ENCODE results near the gene LTBP3.

LTBP3 gene

DNA sequence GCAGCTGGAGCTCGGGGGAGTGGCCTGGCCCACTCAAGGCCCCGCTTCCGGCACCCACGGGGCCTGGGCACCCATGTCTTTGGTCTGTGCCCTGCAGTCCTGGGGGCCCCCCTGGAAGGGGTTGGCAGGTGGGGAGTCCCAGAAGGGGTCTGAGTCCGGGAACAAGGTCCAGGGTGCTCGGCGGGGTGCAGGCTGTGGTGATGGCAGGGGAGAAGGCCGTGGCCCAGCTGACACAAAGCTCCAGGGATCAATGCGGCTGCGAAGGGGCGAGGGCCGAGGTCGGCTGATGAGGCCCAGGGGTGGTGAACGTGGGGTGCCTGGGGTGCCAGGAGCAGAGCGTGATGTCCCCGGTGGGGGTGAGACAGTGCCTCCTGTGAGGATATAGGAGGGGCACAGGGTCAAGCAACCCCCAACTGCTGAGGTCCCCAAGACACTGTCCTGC lies 40.1 kb upstream of the LTBP3 start:
- H3K79me1 ChIP-seq (ENCODE audit: low read length), result no peaks in the 10 kb centered on the region
- H3K79me2 ChIP-seq (ENCODE audit: control insufficient read depth, insufficient read depth, low read length), result no peaks in the 10 kb centered on the region
- H3K4me1 ChIP-seq (ENCODE audit: control insufficient read depth, low read depth, low read length), result no peaks in the 10 kb centered on the region
- no CpG with 5 or more reads among the region's 16 CpGs for WGBS (ENCODE audit: extremely low coverage, insufficient coverage, low lambda C conversion rate)
- no peak overlapping the region for H3K18ac ChIP-seq (ENCODE audit: low read length)
- no peak overlapping the region for H2BK120ac ChIP-seq (ENCODE audit: low read depth, low read length)
- no peak overlapping the region for H4K8ac ChIP-seq (ENCODE audit: low read depth, low read length)
- no peaks in the 10 kb centered on the region for H3K27me3 ChIP-seq (ENCODE audit: insufficient read depth, low read length, poor library complexity)
- DNase-seq, result no peak
- H2BK15ac ChIP-seq (replicated peaks; ENCODE audit: low read depth), result no peak overlapping the region
- no peak overlapping the region for H3K23ac ChIP-seq (ENCODE audit: low read length)
- H3K27ac ChIP-seq (ENCODE audit: low read depth, low read length), result no peak overlapping the region
- H3K36me3 ChIP-seq (ENCODE audit: control insufficient read depth, insufficient read depth, low read length), result no peaks in the 10 kb centered on the region
- H4K5ac ChIP-seq (ENCODE audit: low read length), result no peak overlapping the region
- H3K9ac ChIP-seq (ENCODE audit: low read length), result no peak overlapping the region
- H3K4me2 ChIP-seq (ENCODE audit: low read length), result no peak overlapping the region
- H3K56ac ChIP-seq (ENCODE audit: low read length), result no peak overlapping the region
- no peak overlapping the region for H2BK5ac ChIP-seq (ENCODE audit: low read length)
- no peak overlapping the region for H3K4ac ChIP-seq (ENCODE audit: low read depth, low read length)
- no peak overlapping the region for H3K4me3 ChIP-seq (ENCODE audit: low read length)
- no peak overlapping the region for H2AK5ac ChIP-seq (ENCODE audit: low read length)

DNA sequence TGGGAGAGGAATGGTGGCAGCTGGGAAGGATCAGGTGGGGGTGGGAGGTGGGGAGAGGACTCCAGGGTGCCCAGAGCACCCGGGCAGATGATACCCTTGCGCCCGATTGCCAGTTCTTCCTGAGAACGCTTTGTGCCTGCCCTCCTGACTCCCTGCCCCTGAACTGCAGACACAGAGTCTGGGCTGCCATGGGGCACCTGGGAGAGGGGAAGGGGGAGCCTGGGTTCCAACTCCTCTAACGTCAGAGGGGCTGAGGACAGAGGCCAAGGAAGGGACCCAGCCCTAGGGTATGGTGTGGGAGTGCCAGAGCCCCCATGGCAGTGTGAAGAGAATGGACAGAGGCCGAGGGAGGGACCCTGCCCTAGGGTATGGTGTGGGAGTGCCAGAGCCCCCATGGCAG lies 38.4 kb upstream of the LTBP3 start:
- H3K56ac ChIP-seq (ENCODE audit: low read length), result no peak overlapping the region
- peaks cover 4% of the 10 kb centered on the region for H3K27me3 ChIP-seq (ENCODE audit: insufficient read depth, low read length, poor library complexity)
- H3K27ac ChIP-seq (ENCODE audit: low read depth, low read length), result no peak overlapping the region
- no peaks in the 10 kb centered on the region for H3K79me1 ChIP-seq (ENCODE audit: low read length)
- H3K4me2 ChIP-seq (ENCODE audit: low read length), result no peak overlapping the region
- no peak overlapping the region for H2BK120ac ChIP-seq (ENCODE audit: low read depth, low read length)
- H3K23ac ChIP-seq (ENCODE audit: low read length), result no peak overlapping the region
- H3K36me3 ChIP-seq (ENCODE audit: control insufficient read depth, insufficient read depth, low read length), result no peaks in the 10 kb centered on the region
- H3K18ac ChIP-seq (ENCODE audit: low read length), result no peak overlapping the region
- no peaks in the 10 kb centered on the region for H3K4me1 ChIP-seq (ENCODE audit: control insufficient read depth, low read depth, low read length)
- H3K4me3 ChIP-seq (ENCODE audit: low read length), result no peak overlapping the region
- H3K79me2 ChIP-seq (ENCODE audit: control insufficient read depth, insufficient read depth, low read length), result no peaks in the 10 kb centered on the region
- H4K5ac ChIP-seq (ENCODE audit: low read length), result no peak overlapping the region
- WGBS (ENCODE audit: extremely low coverage, insufficient coverage, low lambda C conversion rate), result no CpG with 5 or more reads among the region's 6 CpGs
- DNase-seq, result no peak
- no peak overlapping the region for H3K9ac ChIP-seq (ENCODE audit: low read length)
- no peak overlapping the region for H4K8ac ChIP-seq (ENCODE audit: low read depth, low read length)
- H2AK5ac ChIP-seq (ENCODE audit: low read length), result no peak overlapping the region
- no peak overlapping the region for H3K4ac ChIP-seq (ENCODE audit: low read depth, low read length)
- no peak overlapping the region for H2BK5ac ChIP-seq (ENCODE audit: low read length)
- H2BK15ac ChIP-seq (replicated peaks; ENCODE audit: low read depth), result no peak overlapping the region

DNA sequence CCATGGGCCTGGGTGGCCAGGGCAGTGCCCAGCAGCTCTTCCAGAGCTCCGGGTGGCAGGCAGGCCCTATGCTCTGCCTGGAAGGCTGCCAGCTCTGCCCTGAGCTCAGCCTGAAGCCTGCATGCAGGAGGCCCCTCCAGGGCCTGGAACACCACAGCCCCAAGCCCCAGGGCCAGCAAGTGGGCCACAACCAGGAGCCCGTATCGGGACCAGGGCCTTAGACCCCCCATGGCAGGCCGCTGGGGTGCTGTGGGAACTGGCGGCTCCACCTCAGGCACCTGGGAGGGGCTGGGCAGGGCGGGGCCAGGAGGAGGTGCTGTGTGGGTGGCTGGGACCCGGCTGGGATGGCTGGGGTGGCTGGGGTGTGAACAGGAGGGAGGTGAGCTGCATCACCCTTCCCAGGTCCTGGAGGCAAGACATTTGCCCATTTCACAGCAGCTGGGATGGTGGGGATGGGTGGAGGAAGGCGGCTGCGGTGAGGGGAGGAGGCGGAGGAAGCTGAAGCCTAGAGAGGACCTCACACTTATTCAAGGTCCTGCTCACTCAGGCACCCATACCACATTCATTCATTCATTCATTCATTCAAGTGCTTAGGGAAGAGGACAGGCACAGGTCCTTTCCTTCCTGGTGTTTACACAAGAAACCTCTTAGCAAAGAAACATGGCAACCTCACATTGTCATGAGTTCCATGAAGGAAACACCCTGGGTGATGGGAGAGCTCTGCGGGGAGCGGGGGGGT lies 37.6 kb upstream of the LTBP3 start, which contains the start of gene KCNK7:
Gene KCNK7 (minus strand): TSS at position 258 of the 739 bp plus-strand sequence. CDS start 28 bp downstream, at position 230.
- Histone ChIP-seq H3K4ac (ENCODE audit: low read depth, low read length) (no peak within 1 kb of the TSS), H3K27ac (ENCODE audit: low read depth, low read length) (no peak within 1 kb of the TSS), H3K79me2 (ENCODE audit: control insufficient read depth, insufficient read depth, low read length) (no peaks in the 10 kb centered on the region), H3K36me3 (ENCODE audit: control insufficient read depth, insufficient read depth, low read length) (no peaks in the 10 kb centered on the region), H2BK15ac (replicated peaks; ENCODE audit: low read depth) (no peak within 1 kb of the TSS), H3K4me2 (ENCODE audit: low read length) (no peak within 1 kb of the TSS), H3K4me1 (ENCODE audit: control insufficient read depth, low read depth, low read length) (no peaks in the 10 kb centered on the region), H2BK5ac (ENCODE audit: low read length) (no peak within 1 kb of the TSS), H4K8ac (ENCODE audit: low read depth, low read length) (no peak within 1 kb of the TSS), H3K23ac (ENCODE audit: low read length) (no peak within 1 kb of the TSS), H2BK120ac (ENCODE audit: low read depth, low read length) (no peak within 1 kb of the TSS), H3K27me3 (ENCODE audit: insufficient read depth, low read length, poor library complexity) (peaks cover 4% of the 10 kb centered on the region), H3K4me3 (ENCODE audit: low read length) (no peak within 1 kb of the TSS), H3K9ac (ENCODE audit: low read length) (no peak within 1 kb of the TSS), H4K5ac (ENCODE audit: low read length) (no peak within 1 kb of the TSS), H3K79me1 (ENCODE audit: low read length) (no peaks in the 10 kb centered on the region), H2AK5ac (ENCODE audit: low read length) (no peak within 1 kb of the TSS), H3K56ac (ENCODE audit: low read length) (no peak within 1 kb of the TSS), H3K18ac (ENCODE audit: low read length) (no peak within 1 kb of the TSS)
- no CpG with 5 or more reads among the region's 12 CpGs for WGBS (ENCODE audit: extremely low coverage, insufficient coverage, low lambda C conversion rate)
- no peak for DNase-seq

DNA sequence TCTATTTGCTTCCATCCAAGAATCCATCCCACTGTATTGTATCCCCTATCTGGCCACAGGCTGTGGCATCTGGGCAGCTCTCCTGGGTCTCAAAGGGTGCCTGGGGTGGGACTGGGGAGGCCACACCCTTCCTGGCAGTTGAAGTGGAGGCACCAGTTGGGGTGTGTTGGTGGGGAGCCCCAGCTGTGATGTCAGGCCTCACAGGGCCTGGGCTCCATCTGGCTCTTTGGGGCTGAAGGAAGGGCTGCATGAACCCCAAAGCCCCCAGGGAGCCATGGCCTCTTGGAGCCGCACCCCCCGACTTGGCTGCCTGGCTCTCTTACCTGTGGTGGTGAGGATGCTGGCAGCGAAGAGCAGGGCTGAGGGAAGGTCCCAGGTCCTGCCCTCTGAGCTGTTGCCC lies 37.0 kb upstream of the LTBP3 start:
- Histone ChIP-seq H2BK15ac (replicated peaks; ENCODE audit: low read depth) (no peak overlapping the region), H3K4ac (ENCODE audit: low read depth, low read length) (no peak overlapping the region), H3K18ac (ENCODE audit: low read length) (no peak overlapping the region), H3K79me2 (ENCODE audit: control insufficient read depth, insufficient read depth, low read length) (no peaks in the 10 kb centered on the region), H2AK5ac (ENCODE audit: low read length) (no peak overlapping the region), H3K4me1 (ENCODE audit: control insufficient read depth, low read depth, low read length) (no peaks in the 10 kb centered on the region), H3K56ac (ENCODE audit: low read length) (no peak overlapping the region), H3K27me3 (ENCODE audit: insufficient read depth, low read length, poor library complexity) (peaks cover 4% of the 10 kb centered on the region), H3K4me3 (ENCODE audit: low read length) (no peak overlapping the region), H2BK5ac (ENCODE audit: low read length) (no peak overlapping the region), H4K5ac (ENCODE audit: low read length) (no peak overlapping the region), H2BK120ac (ENCODE audit: low read depth, low read length) (no peak overlapping the region), H3K36me3 (ENCODE audit: control insufficient read depth, insufficient read depth, low read length) (no peaks in the 10 kb centered on the region), H3K9ac (ENCODE audit: low read length) (no peak overlapping the region), H3K4me2 (ENCODE audit: low read length) (no peak overlapping the region), H4K8ac (ENCODE audit: low read depth, low read length) (no peak overlapping the region), H3K27ac (ENCODE audit: low read depth, low read length) (no peak overlapping the region), H3K23ac (ENCODE audit: low read length) (no peak overlapping the region), H3K79me1 (ENCODE audit: low read length) (no peaks in the 10 kb centered on the region)
- no peak for DNase-seq
- no CpG with 5 or more reads among the region's 3 CpGs for WGBS (ENCODE audit: extremely low coverage, insufficient coverage, low lambda C conversion rate)

GRCh38 chr11:65593518-65594414 lies 35.6 kb upstream of the LTBP3 start:
- Histone ChIP-seq H2BK120ac (ENCODE audit: low read depth, low read length) (no peak overlapping the region), H3K18ac (ENCODE audit: low read length) (no peak overlapping the region), H3K79me1 (ENCODE audit: low read length) (no peaks in the 10 kb centered on the region), H2BK5ac (ENCODE audit: low read length) (no peak overlapping the region), H2AK5ac (ENCODE audit: low read length) (no peak overlapping the region), H3K79me2 (ENCODE audit: control insufficient read depth, insufficient read depth, low read length) (no peaks in the 10 kb centered on the region), H3K4ac (ENCODE audit: low read depth, low read length) (no peak overlapping the region), H3K9ac (ENCODE audit: low read length) (no peak overlapping the region), H3K4me1 (ENCODE audit: control insufficient read depth, low read depth, low read length) (no peaks in the 10 kb centered on the region), H2BK15ac (replicated peaks; ENCODE audit: low read depth) (no peak overlapping the region), H3K27ac (ENCODE audit: low read depth, low read length) (no peak overlapping the region), H3K23ac (ENCODE audit: low read length) (no peak overlapping the region), H4K8ac (ENCODE audit: low read depth, low read length) (no peak overlapping the region), H3K36me3 (ENCODE audit: control insufficient read depth, insufficient read depth, low read length) (no peaks in the 10 kb centered on the region), H3K56ac (ENCODE audit: low read length) (no peak overlapping the region), H4K5ac (ENCODE audit: low read length) (no peak overlapping the region), H3K4me3 (ENCODE audit: low read length) (no peak overlapping the region), H3K4me2 (ENCODE audit: low read length) (no peak overlapping the region), H3K27me3 (ENCODE audit: insufficient read depth, low read length, poor library complexity) (peaks cover 4% of the 10 kb centered on the region)
- peak; percentile 48 for DNase-seq
- no CpG with 5 or more reads among the region's 26 CpGs for WGBS (ENCODE audit: extremely low coverage, insufficient coverage, low lambda C conversion rate)

Measured in mesendoderm (in vitro differentiated cells).